Iris pigment epithelial cell (primary cell): ENCODE results near the gene UBALD1.
"Not testable (repeated sequence)": the region's sequence is repeated elsewhere in the genome, so short reads cannot be mapped to it uniquely, and the experiment has no call there.

Experiments used
- DNase-seq: peaks from one replicate; pipeline ENCODE4 v3.0.0-alpha.2; 2011; ENCODE audit warnings: low read depth

UBALD1 gene

GRCh38 chr16:4597174-4597573, 17.5 kb downstream of the UBALD1 start:
- DNase-seq, result no peak

DNA sequence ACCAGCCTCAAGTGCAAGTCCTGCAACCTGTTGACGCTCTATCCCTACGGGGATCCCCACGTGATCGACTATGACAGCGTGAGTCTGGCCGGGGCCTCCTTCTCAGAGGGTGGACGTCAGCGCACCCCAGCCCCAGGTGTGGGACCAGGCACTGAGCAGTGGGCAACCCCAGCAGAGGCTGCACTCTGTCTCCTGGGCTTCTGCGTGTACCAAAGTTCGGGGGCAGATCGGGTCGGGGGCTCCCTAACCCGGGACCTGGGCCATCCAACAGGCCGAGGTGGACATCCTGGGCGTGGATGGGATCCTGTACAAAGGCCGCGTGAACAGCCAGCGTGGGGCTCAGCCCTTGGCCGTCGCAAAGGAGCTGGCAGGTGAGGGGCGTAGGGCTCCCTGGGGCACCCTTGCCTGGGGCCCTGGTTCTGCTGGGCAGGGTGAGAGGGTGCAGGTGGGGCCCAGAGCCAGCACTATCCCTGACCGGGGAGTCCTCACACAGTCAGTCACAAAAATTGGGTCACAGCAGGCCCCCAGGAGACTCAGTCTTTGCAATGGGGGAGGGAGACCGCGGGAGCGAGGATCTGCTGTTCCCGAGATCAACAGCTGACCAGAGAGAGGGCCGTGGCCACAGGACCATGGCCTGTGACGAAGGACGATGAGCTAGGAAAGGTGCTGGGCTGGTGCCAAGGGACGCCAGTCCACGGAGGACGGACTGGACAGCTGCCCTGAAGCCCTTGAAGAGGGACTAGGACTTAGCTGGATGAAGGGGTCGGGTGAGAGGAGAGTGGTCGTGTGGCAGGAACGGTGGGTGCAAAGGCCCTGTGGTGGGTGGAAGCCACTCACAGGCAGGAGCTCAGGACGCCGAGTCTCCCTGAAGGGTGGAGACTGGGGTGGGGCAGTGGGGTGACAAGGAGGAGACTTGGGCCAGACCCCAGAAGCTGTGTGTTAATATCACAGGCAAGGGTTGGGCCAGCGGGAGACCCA, 20.0 kb downstream of the UBALD1 start:
- DNase-seq, result no peak

GRCh38 chr16:4593086-4593485, 21.6 kb downstream of the UBALD1 start:
- DNase-seq, result no peak

- no peak for DNase-seq
Observed at GRCh38 chr16:4591706-4592470, 22.8 kb downstream of the UBALD1 start.

DNA sequence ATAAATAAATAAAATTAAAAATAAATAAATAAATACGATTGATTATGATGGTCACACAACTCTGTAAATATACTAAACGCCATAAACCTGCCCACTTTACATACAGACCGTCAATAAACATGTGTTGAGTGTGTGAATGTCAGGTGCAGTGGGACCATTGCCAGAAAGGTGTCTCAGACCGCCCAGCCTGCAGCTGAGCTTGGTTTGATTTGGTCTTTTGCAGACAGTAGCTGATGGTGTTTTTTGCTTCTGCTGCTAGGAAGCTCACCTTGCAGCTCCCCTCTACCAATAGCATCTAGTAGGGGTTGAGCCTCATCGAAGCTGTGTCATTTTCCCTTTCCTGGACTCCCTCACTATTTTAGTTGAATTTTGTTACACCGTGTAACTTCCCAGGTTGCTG, 23.5 kb downstream of the UBALD1 start:
- DNase-seq, result no peak

DNA sequence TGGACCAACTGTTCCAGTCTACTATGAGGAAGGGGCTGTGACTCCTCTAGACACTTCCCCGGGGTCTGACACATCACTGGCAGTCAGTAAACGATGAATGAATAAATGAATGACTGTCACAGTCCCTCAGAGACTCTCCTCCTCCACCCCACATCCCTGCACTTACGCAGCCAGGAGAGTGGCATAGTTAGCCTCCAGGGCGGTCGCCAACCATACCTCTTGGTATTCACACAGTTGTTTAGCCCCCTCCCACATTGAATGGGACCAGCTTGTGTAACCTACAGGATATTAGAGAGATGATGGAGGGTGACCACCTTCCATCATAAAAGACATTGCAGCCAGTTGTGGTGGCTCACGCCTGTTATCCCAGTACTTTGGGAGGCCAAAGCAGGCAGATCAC, 25.7 kb downstream of the UBALD1 start:
- no peak for DNase-seq

DNA sequence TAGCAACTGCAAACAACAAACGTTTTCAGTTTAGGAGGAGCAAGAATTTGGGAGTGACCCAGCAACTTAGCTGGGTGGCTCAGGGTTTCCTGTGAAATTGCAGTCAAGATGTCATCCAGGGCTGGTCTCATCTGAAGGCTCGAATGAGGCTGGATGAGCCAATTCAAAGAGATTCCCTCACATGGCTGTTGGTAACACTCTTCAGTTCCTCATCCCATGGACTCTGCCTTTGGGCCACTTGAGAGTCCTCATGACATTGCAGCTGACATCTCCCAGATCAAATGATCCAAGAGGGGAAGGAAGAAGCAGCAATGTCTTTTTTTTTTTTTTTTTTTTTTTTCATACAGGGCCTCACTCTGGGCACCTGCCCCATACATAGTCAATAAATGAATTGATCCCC, 26.3 kb downstream of the UBALD1 start:
- no peak for DNase-seq

DNA sequence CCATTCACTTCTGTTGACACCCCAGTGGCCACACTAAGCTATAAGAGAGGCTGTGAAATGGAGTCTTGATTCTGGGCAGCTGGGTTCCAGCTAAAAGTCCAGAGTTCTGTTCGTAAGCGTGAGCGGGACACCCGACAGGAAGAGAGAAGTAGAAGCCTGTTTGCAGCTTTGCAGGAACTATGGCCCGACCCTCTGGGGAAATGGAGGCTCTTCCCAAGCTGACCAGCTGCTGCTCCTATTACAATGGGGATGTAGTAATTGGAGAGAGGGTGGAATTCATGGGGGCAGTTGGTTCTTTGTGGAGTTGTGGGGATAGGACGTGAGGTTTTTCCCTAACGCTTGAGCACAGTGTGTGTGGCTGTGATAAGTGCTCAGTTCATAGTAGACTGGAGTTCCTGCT, 28.4 kb downstream of the UBALD1 start:
- DNase-seq, result no peak

DNA sequence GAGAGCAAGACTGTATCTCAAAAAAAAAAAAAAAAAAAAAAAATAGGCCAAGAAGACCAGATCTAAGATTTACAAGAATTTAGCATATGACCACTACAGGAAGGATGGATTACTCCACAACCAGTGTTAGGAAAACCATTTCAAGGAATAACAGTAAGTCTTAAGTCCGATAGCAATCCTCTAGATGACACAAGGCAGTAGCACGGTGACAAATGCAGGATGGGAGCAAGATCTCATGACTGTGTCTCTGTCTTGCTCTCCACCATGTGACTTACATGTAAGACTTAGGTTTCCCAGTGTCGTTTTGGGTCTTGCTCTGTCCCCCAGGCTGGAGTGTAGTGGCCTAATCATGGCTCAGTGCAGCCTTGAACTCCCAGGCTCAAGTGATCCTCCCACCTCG, 30.8 kb downstream of the UBALD1 start:
- DNase-seq, result no peak

DNA sequence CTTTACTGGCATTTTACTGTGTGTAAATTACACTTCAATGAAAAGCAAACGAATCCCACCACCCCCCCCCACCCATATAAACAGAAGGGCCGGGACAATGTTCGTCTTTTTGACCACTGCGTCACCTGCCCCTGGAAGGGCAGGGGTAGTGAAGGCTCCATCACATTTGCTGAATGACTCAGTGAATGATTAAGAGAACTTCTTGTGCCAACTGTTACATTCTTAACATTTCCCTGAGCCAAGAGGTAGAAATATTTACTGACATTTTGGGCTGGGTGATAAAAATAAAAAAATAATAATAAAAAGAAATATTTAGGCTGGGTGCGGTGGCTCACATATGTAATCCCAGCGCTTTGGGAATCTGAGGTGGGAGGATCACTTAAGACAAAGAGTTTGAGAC, 34.4 kb downstream of the UBALD1 start:
- peak; percentile 38 for DNase-seq

DNA sequence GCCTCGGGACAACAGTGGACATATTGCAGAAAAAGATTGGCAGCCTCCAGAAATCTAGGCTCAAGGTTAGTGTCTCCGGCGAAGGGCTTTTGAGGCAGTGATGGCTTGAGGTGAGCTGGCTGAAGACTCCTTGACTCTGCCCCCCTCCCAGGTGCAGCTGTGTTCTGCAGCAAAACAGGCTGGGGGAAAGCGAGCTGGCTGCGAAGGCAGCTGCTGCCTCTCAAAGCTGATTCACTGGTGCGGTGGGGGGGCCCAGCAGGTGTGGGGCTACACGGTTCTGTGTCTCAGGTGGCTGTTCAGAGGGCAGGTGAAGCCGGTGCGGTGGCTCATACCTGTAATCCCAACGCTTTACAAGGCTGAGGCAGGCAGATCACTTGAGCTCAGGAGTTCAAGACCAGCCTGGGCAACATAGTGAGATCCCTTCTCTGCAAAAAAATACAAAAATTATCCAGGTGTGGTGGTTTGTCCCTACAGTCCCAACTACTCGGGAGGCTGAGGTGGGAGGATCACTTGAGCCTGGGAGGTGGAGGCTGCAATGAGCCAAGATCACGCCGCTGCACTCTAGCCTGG, 35.6 kb downstream of the UBALD1 start:
- no peak for DNase-seq

DNA sequence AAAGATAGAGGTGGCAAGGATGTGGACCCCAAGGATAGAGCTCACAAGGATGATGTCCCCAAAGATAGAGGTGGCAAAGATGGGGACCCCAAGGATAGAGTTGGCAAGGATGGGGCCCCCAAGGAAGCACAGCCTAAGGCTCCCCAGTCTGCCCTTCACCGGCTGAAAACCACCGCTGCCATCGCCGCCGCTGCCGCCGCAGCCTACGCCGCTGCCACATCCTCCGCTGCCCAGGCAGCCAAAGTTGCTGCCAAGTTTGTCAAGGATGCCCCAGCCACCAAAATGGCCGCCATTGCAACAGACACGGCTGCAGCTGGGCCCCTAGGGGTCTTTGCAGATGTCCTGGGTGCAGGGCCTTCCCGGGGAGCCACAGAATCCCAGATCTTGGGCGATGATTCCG, 38.7 kb downstream of the UBALD1 start:
- DNase-seq, result no peak

DNA sequence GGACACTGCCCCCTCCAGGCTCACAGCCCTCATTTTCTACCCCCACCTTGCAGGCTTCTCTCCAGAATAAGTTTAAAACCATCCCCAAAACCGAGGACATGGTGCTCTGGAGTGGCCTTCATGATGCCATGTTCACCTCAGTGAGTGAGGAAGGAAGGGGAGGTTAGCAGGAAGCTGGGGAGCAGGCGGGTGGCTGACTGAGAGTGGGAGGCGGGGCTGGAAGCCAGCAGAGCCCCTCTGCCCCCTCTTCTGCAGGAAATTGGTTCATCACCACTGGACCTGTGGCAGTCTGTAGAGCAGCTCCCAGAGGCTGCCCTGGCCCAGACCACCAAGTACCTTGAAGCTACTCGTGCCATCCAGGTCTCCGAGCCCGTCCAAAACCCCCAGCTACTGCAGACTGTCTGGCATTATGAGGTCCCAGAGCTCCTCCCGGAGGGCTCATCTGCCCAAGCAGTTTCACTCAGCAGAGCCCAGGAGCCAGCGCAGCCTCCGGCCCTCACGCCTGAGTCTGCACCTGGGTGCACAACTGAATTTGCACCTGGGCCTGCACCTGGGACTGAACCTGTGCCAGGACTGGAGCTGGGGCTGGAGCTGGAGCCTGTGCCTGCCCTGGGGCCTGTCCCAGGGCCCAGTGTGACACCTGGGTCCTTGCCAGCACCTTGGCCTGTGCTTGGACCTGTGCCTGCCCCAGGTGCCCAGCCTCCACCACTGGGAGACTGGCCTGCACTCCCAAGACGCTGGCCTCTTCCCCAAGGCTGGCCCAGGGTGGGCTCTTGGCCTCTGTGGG, 39.6 kb downstream of the UBALD1 start:
- no peak for DNase-seq

DNA sequence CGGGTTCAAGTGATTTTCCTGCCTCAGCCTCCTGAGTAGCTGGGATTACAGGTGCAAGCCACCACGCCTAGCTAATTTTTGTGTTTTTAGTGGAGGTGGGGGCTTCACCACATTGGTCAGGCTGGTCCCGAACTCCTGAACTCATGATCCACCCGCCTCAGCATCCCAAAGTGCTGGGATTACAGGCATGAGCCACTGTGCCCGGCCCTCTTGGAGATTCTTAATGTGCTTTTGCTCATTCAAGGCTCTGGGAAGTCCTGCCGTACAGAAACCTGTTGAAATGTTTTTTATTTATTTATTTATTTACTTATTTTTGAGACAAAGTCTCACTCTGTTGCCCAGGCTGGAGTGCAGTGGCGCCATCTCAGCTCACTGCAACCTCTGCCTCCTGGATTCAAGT, 40.8 kb downstream of the UBALD1 start:
- not testable (repeated sequence) for DNase-seq

DNA sequence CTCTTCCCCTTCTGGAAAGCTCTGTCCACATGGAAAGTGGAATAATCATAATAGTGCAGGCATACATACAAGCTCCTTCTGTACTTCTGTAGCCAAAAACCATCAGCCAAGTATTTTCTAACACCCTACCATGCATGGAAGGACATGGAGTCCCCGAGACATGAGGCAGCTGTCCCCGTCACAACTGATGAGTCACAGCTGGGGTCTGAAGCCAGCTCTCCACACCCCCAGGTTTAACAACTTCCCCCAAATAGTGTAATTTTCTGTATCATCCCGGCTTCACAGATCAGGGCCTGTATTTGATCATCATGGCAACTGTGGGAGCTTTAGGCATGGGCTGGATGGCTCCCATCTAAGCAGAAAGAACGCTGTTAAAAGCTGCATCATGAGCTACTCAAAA, 42.0 kb downstream of the UBALD1 start:
- no peak for DNase-seq

- DNase-seq, result no peak
Observed at GRCh38 chr16:4570688-4571321, 43.9 kb downstream of the UBALD1 start.

- no peak for DNase-seq
Observed at GRCh38 chr16:4570086-4570485, 44.6 kb downstream of the UBALD1 start.

DNA sequence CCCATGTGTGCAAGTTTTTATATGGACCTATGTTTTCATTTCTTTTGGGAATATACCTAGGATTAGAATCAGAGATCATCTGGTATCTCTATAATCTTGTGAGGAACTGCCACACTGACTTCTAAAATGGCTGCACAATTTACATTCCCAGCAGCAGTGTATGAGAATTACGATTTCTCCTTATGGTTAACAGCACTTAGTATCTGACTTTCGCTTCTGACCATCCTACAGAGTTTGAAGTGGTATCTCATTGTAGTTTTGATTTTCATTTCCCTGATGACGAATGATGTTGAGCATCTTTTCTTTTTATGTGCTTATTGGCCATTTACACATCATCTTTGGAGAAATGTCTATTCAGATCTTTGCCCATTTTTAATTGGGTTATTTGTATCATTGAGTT, 48.5 kb downstream of the UBALD1 start:
- DNase-seq, result no peak

DNA sequence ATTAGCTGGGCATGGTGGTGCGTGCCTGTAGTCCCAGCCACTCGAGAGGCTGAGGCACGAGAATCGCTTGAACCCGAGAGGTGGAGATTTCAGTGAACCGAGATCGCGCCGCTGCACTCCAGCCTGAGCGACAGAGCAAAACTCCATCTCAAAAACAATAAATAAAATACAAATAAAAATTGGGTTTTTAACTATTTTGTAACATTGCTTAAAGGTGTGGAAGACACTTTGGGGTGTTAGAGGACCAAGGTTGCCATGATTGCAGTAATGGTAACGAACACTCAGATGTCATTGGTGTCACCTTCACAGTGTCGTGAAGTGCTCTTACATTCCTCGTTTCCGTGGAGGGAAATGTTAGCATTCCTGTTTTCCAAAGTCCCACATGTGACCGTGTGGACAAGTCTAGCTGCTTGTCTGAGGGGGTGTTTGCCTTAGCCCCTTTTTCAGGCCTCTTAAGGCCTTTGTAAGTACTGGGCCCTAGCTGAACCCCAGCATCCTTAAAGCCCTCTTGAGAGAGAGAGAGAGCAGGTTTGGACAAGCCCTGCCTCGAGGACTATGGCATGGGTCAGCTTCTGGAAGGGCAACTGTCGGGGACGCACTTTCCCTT, 49.9 kb downstream of the UBALD1 start:
- no peak for DNase-seq

- no peak for DNase-seq
Observed at GRCh38 chr16:4561596-4561995, 53.1 kb downstream of the UBALD1 start.
